K562 (cell line): ENCODE measurements around the gene RGMA. TPM values are rescaled to one million over a fixed set of nuclear protein-coding genes. Genes with fewer than 3 reads are reported as not detected.

Experiments used
- ATAC-seq: fragments of 200-7000 bp; cut with Tn5 transposase; 3 replicates; pipeline ENCODE4 v1.9.1; 2020; ENCODE audit warnings: moderate library complexity
- BruUV-seq: library from RNA; stranded (reverse); fragments of 400-500 nt; replicated peaks from 2 replicates; lab custom pipeline; 2021; lab: Mats Ljungman, UMichigan
- CTCF ChIA-PET: fragments of 300-600 bp; formaldehyde crosslinking; extraction: SDS; loops from one replicate; lab custom pipeline; 2021; ENCODE audit warnings: low intra/inter-chr PET ratio; lab: Yijun Ruan, JAX
- POLR2A ChIA-PET: fragments of 300-600, 350-650 bp; sonication (Branson Sonifier 250); formaldehyde crosslinking; extraction: SDS; loops from one replicate; lab custom pipeline; 2021; ENCODE audit warnings: antibody characterized with exemption, inconsistent platforms; lab: Yijun Ruan, JAX
- DNase-seq, 4 experiments: peaks; one replicate each; pipeline versions ENCODE4 v3.0.0 to v3.0.0-alpha.2; 2011 to 2018; ENCODE audit warnings: low spot score in 3 of 4, mixed read lengths in 3 of 4; ENCODE audit errors: extremely low read depth in 1 of 4
- FAIRE-seq: peaks from 2 replicates; lab custom pipeline; 2011; peaks lifted over from hg19 to GRCh38; lab: Jason Lieb, UNC
- H2AFZ ChIP-seq: 2 replicates; pipeline ENCODE4 v1.6.0; 2011; ENCODE audit warnings: low read depth, low read length, control low read depth, inconsistent platforms
- H3K27ac ChIP-seq: fragments of 200-600 bp; 3 replicates; pipeline ENCODE4 v1.8.0; 2011; ENCODE audit warnings: low read depth, mild to moderate bottlenecking, control low read depth, inconsistent platforms, low read length, moderate library complexity, mixed read lengths; ENCODE audit errors: extremely low read depth
- H3K27me3 ChIP-seq, 2 experiments: fragments of 300-600 bp in 1 of 2; 2 replicates in 1 of 2; 3 replicates in 1 of 2; pipeline versions ENCODE4 v1.6.0 to v1.8.0; 2011; ENCODE audit warnings: inconsistent platforms in 2 of 2, low read length in 2 of 2, mild to moderate bottlenecking in 1 of 2, mixed read lengths in 1 of 2, moderate library complexity in 1 of 2; ENCODE audit not compliant: control insufficient read depth in 2 of 2, insufficient read depth in 2 of 2
- H3K36me3 ChIP-seq: fragments of 300-600 bp; 3 replicates; pipeline ENCODE4 v1.8.0; 2011; ENCODE audit warnings: mild to moderate bottlenecking, low read length, inconsistent platforms; ENCODE audit not compliant: control insufficient read depth, insufficient read depth
- H3K4me1 ChIP-seq, 2 experiments: fragments of 200-600 bp in 1 of 2; replicated peaks in 1 of 2; 2 replicates in 1 of 2; 3 replicates in 1 of 2; pipeline versions ENCODE4 v1.5.1 to v1.8.0; 2011; ENCODE audit warnings: inconsistent platforms in 2 of 2, low read length in 2 of 2, mild to moderate bottlenecking in 1 of 2, mixed read lengths in 1 of 2, moderate library complexity in 1 of 2; ENCODE audit not compliant: control insufficient read depth in 2 of 2, insufficient read depth in 2 of 2
- H3K4me2 ChIP-seq: 2 replicates; pipeline ENCODE4 v1.6.1; 2011; ENCODE audit warnings: low read length, control low read depth, inconsistent platforms, mixed read lengths; ENCODE audit not compliant: insufficient read depth
- H3K4me3 ChIP-seq: fragments of 200-600 bp; sonication (generic), shearing (Covaris generic); 2 replicates; pipeline ENCODE4 v1.5.1; 2016; ENCODE audit warnings: control low read depth, inconsistent platforms
- H3K79me2 ChIP-seq: fragments of 200-600 bp; 3 replicates; pipeline ENCODE4 v1.8.0; 2011; ENCODE audit warnings: low read length, inconsistent platforms; ENCODE audit not compliant: control insufficient read depth, insufficient read depth
- H3K9ac ChIP-seq, 2 experiments: 2 replicates each; pipeline versions ENCODE4 v1.6.0 to v1.6.1; 2011; ENCODE audit warnings: low read depth in 2 of 2, low read length in 2 of 2, control low read depth in 1 of 2, inconsistent platforms in 1 of 2, mild to moderate bottlenecking in 1 of 2, mixed read lengths in 1 of 2; ENCODE audit not compliant: insufficient read depth in 1 of 2
- H3K9me1 ChIP-seq: one replicate; pipeline ENCODE4 v1.6.0; 2011; ENCODE audit warnings: inconsistent platforms, mild to moderate bottlenecking, low read length, moderate library complexity; ENCODE audit not compliant: control insufficient read depth, insufficient read depth
- H3K9me3 ChIP-seq: replicated peaks from 2 replicates; pipeline ENCODE4 v1.5.1; 2011; ENCODE audit warnings: low read depth, low read length, inconsistent platforms; ENCODE audit not compliant: control insufficient read depth, insufficient read depth
- H4K20me1 ChIP-seq: replicated peaks from 2 replicates; pipeline ENCODE4 v1.6.1; 2011; ENCODE audit warnings: low read length, inconsistent platforms, mixed read lengths; ENCODE audit not compliant: control insufficient read depth, insufficient read depth
- BCL6 ChIP-seq: fragments of 250-450 bp; sonication (Bioruptor Pico); IDR thresholded peaks from 2 replicates; pipeline ENCODE4 v1.4.0; 2020
- HMG20B ChIP-seq: fragments of 250-450 bp; sonication (Bioruptor Pico); IDR thresholded peaks from 2 replicates; pipeline ENCODE4 v1.5.0; 2021; ENCODE audit warnings: mild to moderate bottlenecking
- LARP7 ChIP-seq: fragments of 450-650 bp; IDR thresholded peaks from 2 replicates; pipeline ENCODE4 v1.6.1; 2016
- MAX ChIP-seq: sonication (generic); formaldehyde crosslinking; IDR thresholded peaks from 2 replicates; pipeline ENCODE4 v1.9.0; 2022; ENCODE audit warnings: mild to moderate bottlenecking, missing genetic modification reagents
- PTRF ChIP-seq: fragments of 450-650 bp; IDR thresholded peaks from 2 replicates; pipeline ENCODE4 v1.6.1; 2016; ENCODE audit warnings: mild to moderate bottlenecking, missing genetic modification characterization, missing compliant biosample characterization
- ZNF140 ChIP-seq: fragments of 250-450 bp; sonication (Bioruptor Pico); IDR thresholded peaks from 2 replicates; pipeline ENCODE4 v1.8.0; 2021; ENCODE audit warnings: moderate library complexity, mild to moderate bottlenecking, inconsistent platforms
- WGBS: fragments of 100-300 bp; shearing (Covaris generic); methylation state at CpG from one replicate; pipeline ENCODE4 v1.1.6; 2016; ENCODE audit warnings: low coverage, mixed read lengths; ENCODE audit not compliant: insufficient coverage; ENCODE audit errors: missing lambda C conversion rate; 5-methylcytosine and 5-hydroxymethylcytosine counted together
- in situ Hi-C: fragments of 300-500 bp; cut with MboI; formaldehyde crosslinking; loops from 4 replicates; pipeline ENCODE4 v1.15.0; 2018; ENCODE audit warnings: inconsistent platforms, mixed read lengths
- intact Hi-C: fragments of 100-400 bp; cut with micrococcal nuclease; formaldehyde crosslinking; loops from 2 replicates; pipeline ENCODE4 v1.14.2; 2022
- polyA plus RNA-seq, 8 experiments: library from polyadenylated mRNA; depleted of rRNA in 4 of 8; stranded (reverse) in 5 of 8; unstranded in 3 of 8; fragments of >200 nt; fragmentation: Nextera tagmentation in 2 of 8; fragmentation: Illumina TruSeq in 1 of 8; extraction: Ambion mirVana in 2 of 8; extraction: Trizol in 1 of 8; gene quantifications; 2 replicates each; pipeline versions ENCODE4 v1.2.1 to v1.2.3, GENCODE V29; 2011 to 2014; ENCODE audit warnings: inconsistent platforms in 1 of 8, missing spikeins in 1 of 8
- total RNA-seq, 7 experiments: library from RNA; depleted of rRNA in 6 of 7; stranded (reverse); fragments of >200 nt in 6 of 7; fragmentation: Illumina TruSeq in 2 of 7; extraction: Trizol in 2 of 7; gene quantifications; 2 replicates each; pipeline versions ENCODE4 v1.2.1 to v1.2.3, GENCODE V29; 2011 to 2021; ENCODE audit warnings: low replicate concordance in 1 of 7
- TF ChIP-seq, protein P1 (sequence below): IDR thresholded peaks from 3 replicates; pipeline ENCODE4 v1.6.1; 2011; ENCODE audit warnings: borderline replicate concordance, mild to moderate bottlenecking; ENCODE audit not compliant: insufficient read length, insufficient read depth

The RGMA gene
- total and polyA plus RNA-seq, 9 of the 15 experiments (the other 6 are each of a cell fraction or from before 2014, with no cell fraction given), result 0.03 to 0.05 (median 0.03) TPM; not detected in 6

DNA sequence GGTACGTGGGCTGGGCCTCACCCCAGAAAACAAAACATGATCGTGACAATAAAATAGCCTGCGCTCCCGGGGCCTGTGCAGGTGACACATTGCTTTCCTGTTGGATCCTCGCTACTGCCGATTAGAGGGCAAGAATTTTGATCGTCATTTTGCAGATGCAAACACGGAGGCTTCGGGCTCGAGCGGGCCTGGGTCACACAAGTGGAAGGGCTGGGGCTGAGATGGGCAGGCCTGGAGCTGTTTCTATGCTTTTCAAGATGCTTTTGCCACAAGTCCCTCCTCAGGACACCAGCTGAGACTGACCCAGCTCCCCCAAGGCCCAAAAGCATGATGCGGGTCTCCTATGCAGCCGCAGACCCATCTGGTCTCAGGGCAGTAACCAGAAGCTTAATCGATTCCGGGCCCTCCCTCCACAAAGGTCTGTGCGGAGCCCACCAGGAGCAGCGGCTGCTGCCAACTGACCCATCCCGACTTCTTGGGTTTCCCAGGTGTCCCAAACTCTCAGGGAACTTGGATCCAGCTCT is 30.0 kb downstream of the RGMA start:
- no peak for FAIRE-seq
- intact Hi-C loops (loop anchor here (10.0 kb wide), 1 partner anchor 324 kb away; no protein-coding TSS in a partner anchor), in situ Hi-C loops (no loop called here)
- WGBS, result 1% methylated on average over 17 of the region's 18 CpGs
- CTCF ChIA-PET, result no interaction called here
- H4K20me1 ChIP-seq, result peaks cover 10% of the 10 kb centered on the region; the same call in 1 of the 2 replicates
- no peak overlapping the region for H3K27ac ChIP-seq
- H3K9me1 ChIP-seq, result no peaks in the 10 kb centered on the region
- H2AFZ ChIP-seq, result no peak overlapping the region
- no peak for TF ChIP-seq PTRF (tag)
- TF ChIP-seq HMG20B (CRISPR knock-in tag), result no peak
- no peak for TF ChIP-seq MAX (CRISPR knock-in tag)
- TF ChIP-seq ZNF140 (CRISPR knock-in tag), result no peak
- TF ChIP-seq, protein P1, sequence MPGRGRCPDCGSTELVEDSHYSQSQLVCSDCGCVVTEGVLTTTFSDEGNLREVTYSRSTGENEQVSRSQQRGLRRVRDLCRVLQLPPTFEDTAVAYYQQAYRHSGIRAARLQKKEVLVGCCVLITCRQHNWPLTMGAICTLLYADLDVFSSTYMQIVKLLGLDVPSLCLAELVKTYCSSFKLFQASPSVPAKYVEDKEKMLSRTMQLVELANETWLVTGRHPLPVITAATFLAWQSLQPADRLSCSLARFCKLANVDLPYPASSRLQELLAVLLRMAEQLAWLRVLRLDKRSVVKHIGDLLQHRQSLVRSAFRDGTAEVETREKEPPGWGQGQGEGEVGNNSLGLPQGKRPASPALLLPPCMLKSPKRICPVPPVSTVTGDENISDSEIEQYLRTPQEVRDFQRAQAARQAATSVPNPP, result no peak
- TF ChIP-seq LARP7, result no peak
- no peak for TF ChIP-seq BCL6 (CRISPR knock-in tag)
- DNase-seq, result no peak
- no peak for ATAC-seq
- no peaks in the 10 kb centered on the region for H3K9me3 ChIP-seq
- H3K9ac ChIP-seq, result no peak overlapping the region
- peaks cover 59 to 77% of the 10 kb centered on the region in 2 experiments for H3K27me3 ChIP-seq
- no peak overlapping the region for H3K4me2 ChIP-seq
- H3K79me2 ChIP-seq, result no peaks in the 10 kb centered on the region
- BruUV-seq, result no TSS peak
- POLR2A ChIA-PET, result interaction anchor here (1.4 to 1.9 kb wide), 2 partner anchors 11 to 14 kb away, joined by 5 read pairs; no protein-coding TSS in a partner anchor
- no peak overlapping the region for H3K4me3 ChIP-seq
- H3K4me1 ChIP-seq, result no peaks in the 10 kb centered on the region
- no peaks in the 10 kb centered on the region for H3K36me3 ChIP-seq
